GM21723 (cell line): ENCODE measurements around the gene LILRB2.
"Not testable (repeated sequence)": the region's sequence is repeated elsewhere in the genome, so short reads cannot be mapped to it uniquely, and the experiment has no call there.

Experiments used
- ATAC-seq: cut with Tn5 transposase; IDR thresholded peaks from one replicate; pipeline ENCODE4 v1.9.1; 2021; ENCODE audit warnings: mild to moderate bottlenecking, moderate library complexity; ENCODE audit not compliant: unreplicated experiment

LILRB2 gene

DNA sequence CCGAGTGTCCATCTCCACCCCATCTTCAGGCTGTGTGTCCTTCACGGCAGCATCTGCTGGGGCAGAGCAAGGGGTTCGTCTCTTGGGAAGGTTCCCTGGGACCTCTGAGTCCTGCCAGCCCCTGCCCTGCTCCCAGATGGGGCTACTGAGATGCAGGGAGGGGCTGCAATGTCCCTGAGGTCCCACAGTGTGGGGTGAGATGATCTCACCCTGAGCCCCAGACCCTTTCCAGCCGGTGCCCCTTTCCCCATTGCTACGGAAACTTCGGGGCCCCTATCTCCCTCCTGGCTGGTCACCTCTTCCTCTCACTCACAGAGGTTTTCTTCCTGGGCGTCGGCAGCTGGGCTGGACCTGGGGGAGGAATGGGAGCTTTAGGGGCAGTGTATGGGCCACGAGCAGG lies 5.0 kb downstream of the LILRB2 start:
- ATAC-seq, result no peak

DNA sequence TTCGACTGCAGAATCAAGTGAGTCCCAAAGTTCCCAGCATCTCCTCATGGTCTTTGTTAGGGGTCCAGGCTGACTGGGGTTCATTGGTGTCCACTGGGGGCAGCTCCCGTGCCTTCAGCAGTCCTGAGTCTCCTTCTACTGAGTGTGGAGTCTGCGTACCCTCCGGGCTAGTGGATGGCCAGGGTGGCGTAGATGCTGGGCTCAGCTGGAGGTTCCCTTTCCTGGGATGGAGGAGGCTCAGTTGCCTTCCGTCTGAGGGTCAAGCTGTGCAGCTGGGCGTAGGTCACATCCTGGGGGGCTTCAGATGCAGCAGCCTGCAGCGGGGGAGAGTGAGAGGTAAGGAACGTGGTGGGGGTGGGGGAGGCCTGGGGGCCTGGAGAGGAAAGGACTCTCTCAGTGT lies 6.4 kb downstream of the LILRB2 start:
- ATAC-seq, result not testable (repeated sequence)

DNA sequence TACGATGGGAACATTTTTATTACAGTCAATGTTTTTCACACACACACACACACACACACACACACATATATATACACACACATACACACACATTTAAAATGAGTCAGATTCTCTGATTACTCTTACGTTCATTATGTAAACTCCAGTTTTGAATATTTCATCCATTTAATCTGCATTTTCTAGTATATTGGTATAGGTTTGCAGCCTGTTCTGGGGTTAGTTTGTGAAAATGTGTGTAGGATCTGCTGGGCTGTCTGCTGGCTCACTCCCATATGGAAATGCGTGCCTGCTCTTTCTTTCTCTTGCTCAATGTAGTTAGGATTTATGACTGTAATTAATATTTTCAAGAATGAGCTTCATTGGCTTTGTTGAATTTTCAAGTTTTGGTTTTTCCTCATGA lies 7.1 kb downstream of the LILRB2 start:
- ATAC-seq, result no peak

DNA sequence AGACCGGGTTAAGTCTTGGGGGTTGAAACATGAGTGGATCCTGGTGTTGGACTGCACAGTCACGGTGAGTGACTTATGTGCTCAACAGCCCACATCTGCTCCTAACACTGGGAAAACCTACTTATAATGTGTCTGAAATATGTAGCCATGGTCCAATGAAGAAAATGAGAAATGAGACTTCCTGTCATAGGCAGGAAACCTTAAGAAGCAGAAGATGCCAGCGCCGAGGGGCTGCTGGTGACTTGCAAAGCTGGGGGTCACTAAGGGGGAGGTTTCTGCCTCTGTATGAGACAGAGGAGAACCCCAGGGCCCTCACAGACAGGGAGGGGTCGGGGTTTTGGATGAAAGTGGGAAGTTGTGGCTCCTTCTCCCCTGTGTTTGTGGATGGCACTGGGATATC lies 8.7 kb downstream of the LILRB2 start:
- ATAC-seq, result not testable (repeated sequence)

DNA sequence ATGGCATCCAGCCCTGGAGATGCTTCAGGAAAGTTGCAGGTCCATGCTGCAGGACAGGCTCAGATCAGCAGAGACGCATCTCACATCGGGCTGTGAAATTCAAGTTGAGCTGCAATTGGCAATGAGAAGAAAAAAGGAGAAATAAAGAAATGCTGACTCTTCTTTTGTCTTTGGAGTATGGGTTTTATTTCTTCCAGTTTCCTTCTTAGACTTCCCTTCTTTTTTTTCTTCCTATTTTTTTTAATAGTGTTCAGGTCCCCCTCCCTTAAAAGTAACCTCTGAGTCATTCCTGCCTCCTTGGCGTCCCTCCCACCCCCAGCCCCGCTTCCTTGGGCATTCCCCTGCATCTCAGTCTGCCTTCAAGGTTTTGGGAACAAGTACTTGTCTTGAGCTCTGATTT lies 9.3 kb downstream of the LILRB2 start:
- ATAC-seq, result not testable (repeated sequence)

DNA sequence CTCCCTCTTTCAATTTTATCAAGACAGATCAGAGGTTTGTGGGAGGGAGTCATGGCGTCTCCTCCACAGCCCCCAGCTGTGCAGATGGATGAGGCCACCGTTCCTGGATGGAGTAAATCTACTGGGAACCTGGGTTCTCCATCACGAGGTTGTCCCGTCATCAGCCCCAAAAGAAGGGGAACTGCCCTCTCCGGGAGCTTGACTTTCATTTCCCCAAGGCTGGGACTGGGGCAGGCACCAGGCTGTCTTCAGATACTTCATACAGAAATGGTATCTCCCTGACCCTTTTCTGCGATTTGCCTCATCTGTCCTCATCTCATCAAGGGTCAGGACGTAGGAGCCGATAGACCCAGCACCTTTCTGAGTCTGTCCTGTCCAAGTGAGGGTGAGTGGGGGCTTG lies 9.8 kb downstream of the LILRB2 start:
- ATAC-seq, result no peak

DNA sequence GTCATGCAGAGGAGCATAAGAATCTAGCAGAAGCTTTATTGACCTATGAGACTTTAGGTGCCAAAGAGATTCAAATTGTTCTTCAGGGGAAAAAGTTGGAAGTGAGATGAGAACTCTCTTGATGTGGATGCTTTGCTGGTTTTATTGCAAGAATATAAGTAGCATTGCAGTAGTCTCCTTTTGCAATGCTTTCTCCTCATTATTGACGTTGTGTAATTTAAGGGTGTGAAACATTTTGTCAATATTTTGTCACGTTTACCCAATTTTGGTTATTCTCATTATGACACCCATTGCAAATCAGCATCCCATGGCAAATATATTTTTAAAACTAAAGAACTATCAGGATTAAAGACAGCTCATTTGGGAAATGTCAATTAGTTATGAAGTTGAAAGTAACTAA lies 12.0 kb downstream of the LILRB2 start:
- no peak for ATAC-seq

DNA sequence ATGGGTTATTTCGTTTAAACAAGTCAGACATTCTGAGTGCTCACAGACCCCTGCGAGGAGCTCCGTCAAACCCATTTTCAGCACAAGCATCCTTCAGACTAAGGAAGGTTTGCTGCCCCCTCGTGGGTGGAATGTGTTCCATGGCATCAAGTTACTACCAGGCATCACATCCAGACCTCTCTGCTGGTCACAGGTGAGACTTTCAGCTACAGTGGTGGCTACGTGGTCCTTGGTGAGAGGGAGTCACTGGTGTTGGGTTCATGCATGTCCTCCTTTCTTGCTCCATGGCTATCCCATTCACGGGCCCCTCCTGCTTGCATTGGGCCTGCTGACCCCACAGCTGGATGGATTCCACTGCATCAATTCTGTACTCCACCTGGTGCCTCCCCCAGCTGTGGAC lies 14.8 kb downstream of the LILRB2 start:
- ATAC-seq, result no peak

DNA sequence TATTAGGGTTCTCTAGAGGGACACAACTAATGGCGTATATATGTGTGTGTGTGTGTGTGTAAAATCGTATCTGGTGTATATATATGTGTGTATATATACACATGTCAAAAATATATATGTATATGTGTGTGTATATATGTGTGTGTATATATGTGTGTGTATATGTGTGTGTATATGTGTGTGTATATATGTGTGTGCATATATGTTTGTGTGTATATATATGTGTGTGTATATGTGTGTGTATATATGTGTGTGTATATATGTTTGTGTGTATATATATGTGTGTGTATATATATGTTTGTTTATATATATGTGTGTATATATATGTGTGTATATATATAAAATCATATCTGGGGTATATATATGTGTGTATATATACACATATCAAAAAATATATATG lies 18.4 kb downstream of the LILRB2 start:
- ATAC-seq, result no peak

DNA sequence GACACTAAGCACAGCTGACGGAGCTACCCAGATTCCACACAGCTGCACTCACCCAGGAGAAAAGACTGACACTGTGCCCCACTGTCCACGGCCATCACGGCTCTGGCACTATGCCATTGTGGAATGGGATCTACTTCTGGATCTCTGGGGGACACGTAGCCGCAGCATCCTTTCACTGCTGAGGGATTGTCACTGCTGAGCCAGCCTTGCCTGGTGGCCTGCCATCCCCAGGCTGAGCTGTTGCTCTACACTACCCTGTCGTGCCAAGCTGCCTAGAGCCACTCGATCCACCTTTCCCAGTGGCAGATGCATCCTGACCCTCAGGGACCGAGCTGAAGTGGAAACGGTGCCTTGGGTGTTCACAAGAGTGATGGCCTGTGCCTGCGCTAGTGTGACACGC lies 18.8 kb downstream of the LILRB2 start:
- no peak for ATAC-seq

DNA sequence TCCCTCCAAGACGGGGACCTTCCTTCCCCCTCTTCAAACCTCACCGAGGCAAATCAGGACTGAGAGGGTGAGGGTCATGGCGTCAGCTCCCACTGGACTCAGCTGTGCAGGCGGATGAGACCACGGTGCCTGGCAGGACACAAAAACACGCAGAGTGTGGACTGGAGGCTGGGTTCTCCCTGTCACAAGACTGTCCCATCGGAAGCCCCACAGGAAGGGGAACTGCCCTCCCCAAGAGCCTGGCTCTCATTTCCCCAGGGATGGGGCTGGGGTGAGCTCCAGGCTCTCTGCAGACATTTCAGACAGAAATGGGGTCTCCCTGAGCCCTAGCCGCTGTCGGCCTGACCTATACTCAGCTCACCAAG lies 23.8 kb downstream of the LILRB2 start, which contains the start of gene LILRB5:
Gene LILRB5, minus strand, starts transcription at position 158 of the 365 bp plus-strand sequence. Its CDS starts 80 bp downstream, at position 78.
- ATAC-seq, result no peak

DNA sequence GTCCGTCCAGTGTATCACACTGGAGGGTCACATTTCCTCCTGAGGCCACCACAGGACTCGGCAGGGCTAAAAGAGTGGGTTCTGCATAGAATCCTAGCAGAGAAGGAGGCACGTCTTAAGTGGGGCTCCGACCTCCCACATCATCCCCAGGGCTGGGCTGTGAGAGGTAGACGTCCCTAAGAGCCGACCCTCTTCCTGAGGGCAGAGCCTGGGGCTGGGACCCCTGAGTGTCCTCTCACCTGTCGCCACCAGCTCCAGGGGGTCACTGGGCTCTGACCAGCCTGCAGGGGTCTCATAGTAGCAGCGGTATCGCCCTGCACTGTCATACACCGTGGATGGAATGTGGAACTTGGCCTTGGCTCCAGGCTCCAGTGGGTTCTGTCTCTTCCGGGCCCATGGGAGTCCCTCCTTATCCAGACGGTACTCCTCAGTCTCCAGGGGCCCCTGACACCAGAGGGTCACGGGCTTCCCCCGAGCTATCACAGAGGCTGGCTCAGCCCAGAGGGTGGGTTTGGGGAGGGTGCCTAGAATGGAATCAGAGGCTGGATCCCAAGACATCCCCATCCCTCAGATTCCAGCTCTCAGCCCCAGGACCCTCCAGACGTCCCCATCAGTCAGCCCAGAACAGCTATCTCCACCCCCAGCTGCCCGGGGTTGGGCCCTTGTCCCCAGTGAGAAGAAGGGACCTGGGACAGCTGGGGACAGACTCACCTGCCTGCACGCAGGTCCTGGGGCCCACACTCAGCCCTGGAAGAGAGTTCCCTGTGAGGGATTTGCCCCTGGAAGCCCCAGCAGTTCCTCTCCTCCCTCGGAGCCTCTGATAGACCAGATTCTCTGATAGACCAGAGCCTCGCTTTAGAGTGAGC lies 24.4 kb downstream of the LILRB2 start:
- ATAC-seq, result no peak

DNA sequence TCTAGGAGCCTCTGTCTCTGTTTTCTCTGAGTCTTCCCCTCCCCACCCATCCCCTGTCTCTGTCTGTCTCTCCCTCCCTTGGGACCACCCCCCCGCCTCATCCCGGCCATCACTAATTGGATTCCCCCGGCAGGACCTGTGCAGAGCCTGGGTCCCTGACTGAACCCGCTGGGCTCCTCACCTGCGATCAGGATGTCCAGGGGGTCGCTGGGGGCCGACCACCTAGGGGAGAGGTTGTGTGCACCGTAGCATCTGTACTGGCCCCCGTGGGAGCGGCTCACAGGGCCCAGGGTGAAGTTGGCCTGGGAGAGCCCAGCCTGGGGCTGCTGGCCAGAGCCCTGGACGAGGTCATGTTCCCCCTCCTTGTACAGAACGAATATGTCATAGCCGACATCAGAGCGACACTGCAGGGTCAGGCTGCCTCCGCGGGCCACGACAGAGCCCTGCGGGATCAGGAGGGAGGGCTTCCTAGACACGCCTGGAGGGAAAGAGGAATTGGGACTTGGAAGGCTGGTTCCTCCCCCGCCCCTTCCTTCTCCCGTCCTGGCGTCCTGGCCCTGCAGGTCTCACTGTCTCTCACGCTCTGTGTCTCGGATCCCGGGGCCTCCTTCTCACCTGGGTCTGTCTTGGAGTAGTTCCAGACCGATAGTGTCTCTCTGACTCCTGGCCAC lies 25.7 kb downstream of the LILRB2 start:
- ATAC-seq, result no peak

DNA sequence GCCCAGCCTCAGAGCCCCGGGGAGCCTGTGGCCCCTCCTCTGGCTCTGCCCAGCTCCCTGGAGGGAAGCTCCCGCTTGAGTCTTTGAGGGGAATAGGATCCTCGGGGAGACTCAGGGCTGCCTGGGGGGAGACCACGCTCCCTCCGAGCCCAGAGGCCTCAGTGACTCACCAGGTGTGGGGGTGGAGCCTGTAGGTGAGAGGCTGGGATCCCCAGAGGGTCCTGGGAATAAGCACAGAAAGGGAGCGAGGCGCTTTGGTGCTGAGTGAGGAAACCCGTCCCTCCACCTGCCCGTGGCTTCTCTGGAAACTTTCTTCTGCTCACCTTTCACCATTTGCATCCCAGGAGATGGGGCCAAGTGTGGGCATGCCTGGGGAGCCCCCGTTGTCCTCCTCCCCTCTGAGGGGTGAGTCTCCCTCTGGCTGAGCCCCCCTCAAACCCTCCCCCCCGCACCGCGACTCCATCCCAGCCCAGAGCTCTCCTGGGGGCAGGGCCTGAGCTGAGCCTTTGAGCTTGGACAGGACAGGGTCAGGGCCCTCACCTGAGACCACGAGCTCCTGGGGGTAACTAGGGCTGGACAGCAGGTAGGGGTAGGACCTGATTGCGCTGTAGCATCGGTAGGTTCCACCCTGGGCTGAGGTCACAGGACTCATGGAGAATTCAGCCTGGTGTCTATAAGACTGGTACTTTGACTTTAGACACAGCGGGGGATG lies 26.6 kb downstream of the LILRB2 start:
- ATAC-seq, result no peak

DNA sequence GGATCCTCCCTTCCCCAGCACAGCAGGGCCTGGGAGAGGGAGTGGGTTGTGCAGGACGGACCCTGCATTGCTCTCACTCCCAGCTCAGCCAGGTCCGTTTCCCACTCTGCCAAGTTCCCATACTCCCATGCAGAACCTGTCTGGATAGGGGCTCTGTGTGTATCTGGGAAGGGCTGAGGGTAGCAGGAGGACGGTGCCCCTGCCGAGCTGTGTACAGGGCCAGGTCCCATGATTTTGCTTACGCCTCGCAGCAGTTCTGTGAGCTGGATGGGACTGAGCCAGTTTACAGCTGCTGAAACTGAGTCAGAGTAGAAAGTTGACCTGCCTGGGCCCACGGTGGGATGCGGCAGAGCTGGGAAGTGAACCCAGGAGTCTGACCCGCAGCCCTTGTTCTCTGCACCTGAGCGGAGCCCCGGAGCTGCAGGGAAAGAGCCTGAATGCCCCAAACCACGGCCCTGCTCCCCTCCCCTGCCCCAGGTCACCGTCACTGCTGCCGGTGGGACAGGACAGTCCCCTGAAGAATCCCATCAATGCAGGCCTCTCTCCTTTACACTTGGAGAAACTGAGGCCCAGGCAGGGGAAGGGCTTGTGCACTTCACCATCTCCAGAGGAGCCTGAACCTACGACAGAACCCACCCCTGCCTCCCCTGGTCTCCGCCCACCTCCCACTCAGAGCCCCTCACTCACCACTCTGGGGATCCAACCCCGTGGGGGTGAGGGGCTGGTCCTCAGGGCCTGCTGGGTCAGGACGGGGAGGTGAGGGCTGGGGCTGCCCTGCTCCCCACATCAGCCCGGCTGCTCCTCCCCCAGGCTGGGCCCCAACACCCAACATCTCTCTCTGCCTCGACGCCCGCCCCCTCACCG lies 27.3 kb downstream of the LILRB2 start:
- no peak for ATAC-seq

DNA sequence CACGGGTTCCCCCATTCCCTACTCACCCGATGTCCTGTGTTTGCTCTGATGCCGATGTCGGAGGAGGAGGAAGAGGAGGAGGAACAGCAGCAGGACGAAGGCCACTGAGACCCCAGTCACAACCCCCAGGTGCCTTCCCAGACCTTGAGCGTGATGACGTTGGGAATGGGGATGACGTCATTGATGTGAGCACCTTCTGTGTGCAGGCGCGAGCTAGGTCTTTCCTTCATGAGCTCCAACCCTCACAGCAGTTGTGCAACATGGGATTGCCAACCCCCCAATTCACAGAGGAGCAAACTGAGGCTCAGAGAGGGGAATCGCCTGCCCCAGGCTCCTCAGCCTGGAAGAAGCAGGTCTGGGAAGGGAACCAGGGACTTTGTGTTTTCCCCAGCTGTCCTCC lies 28.1 kb downstream of the LILRB2 start:
- ATAC-seq, result no peak

DNA sequence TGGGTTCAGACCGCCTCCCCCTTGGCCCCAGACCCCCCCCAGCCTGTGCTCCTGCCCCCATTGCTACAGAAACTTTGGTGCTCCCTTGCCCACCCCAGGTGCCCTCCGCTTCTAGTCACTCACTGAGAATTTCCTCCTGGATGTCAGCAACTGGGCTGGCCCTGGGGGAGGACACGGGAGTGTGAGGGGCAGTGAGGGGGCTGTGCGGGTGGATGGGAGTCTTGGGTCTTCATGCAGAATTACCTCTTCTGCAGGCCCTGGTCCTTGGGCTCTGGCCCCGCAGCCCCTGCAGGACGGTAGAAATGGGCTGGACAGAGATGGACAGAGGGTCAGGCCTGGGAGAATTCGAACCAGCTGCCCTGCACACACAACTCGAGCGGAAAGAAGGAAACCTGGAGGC lies 28.7 kb downstream of the LILRB2 start:
- no peak for ATAC-seq

DNA sequence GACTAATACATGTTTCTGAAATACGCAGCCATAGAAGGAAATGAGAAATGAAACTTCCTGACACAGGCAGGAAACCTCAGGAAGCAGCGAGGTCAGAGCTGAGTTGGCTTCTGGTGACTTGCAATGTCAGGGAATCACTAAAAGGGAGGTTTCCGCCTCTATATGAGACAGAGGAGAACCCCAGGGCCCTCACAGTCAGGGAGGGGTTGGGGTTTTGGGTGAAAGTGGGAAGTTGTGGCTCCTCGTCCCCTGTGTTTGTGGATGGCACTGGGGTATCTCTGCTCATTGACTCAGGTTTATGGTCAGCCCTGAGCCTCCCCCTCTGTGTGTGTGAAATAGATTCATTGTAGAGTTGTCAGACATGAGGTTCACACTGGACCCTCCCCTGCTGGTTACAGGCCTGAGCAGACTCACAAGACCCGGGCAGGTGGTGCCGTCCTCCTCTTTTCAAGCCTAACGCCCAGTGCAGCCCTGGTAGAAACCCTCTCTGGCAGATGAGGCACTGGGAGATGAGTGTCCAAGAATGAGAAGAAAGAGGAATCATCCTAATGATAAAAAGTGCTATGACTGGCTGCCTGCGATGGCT lies 32.8 kb downstream of the LILRB2 start:
- ATAC-seq, result no peak

DNA sequence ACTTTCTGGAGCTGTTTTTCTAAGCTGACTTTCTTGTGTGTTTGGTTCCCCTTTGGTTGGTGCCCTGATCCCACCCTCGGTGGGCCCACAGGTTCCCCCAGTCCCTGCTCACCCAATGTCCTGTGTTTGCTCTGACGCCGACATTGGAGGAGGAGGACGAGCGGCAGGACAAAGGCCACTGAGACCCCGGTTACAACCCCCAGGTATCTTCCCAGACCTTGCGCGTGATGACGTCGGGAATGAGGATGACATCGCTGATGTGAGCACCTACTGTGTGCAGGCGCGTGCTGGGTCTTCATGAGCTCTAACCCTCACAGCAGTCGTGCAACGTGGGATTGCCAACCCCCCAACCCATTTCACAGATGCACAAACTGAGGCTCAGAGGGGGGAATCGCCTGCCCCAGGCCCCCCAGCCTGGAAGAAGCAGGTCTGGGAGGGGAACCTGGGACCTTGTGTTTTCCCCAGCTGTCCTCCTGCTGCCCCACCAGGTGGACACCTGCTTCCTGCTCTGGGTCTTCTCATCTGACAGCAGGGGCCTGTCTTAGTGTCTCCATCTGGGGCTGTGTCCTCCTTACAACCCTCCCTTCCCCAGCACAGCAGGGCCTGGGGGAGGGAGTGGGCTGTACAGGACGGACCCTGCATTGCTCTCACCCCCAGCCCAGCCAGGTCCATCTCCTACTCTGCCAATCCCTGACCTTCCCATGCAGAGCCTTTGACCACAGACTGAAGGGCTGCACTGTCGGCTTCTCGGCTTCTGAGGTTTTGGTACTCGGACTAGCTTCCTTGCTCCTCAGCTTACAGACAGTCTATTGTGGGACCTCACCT lies 33.6 kb downstream of the LILRB2 start:
- ATAC-seq, result no peak

DNA sequence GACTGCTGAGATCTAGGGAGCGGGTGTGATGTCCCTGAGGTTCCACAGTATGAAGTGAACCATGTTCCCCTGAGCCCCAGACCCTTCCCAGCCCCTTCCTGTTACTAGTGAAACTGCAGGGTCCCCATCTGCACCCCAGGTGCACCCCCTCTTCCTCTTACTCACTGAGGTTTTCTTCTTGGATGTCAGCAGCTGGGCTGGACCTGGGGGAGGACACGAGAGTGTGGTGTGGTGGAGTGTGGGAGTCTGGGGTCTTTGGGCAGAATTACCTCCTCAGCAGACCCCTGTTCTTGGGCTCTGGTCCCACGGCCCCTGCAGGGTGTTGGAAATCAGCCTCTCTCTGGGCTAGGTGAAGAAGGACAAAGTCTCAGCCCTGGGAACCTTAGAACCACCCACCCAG lies 35.0 kb downstream of the LILRB2 start:
- no peak for ATAC-seq
